HL-60 (cell line): ENCODE measurements around the gene ZBTB7B.

Experiments used
- DNase-seq, 2 experiments: peaks; one replicate each; pipeline ENCODE4 v3.0.0-alpha.2; 2010 to 2020; ENCODE audit warnings: low read depth in 1 of 2, low spot score in 1 of 2
- H3K27ac ChIP-seq: fragments of 250-450 bp; sonication (Bioruptor Pico); replicated peaks from 2 replicates; pipeline ENCODE4 v1.5.1; 2020; ENCODE audit warnings: mild to moderate bottlenecking, moderate library complexity
- H3K27me3 ChIP-seq: fragments of 250-450 bp; sonication (Bioruptor Pico); 2 replicates; pipeline ENCODE4 v1.5.1; 2021; ENCODE audit warnings: mild to moderate bottlenecking, moderate library complexity; ENCODE audit not compliant: insufficient read depth, poor library complexity, severe bottlenecking
- H3K4me3 ChIP-seq: replicated peaks from 2 replicates; pipeline ENCODE4 v1.5.1; 2011; ENCODE audit warnings: mild to moderate bottlenecking, control low read depth, low read length; ENCODE audit not compliant: insufficient read depth
- GABPA ChIP-seq: IDR thresholded peaks from 2 replicates; pipeline ENCODE4 v1.6.1; 2012; ENCODE audit warnings: low read depth
- POLR2AphosphoS5 ChIP-seq: IDR thresholded peaks from 2 replicates; pipeline ENCODE4 v1.6.1; 2012; ENCODE audit warnings: low read depth
- SPI1 ChIP-seq: IDR thresholded peaks from 2 replicates; pipeline ENCODE4 v1.6.1; 2012; ENCODE audit warnings: low read depth, mild to moderate bottlenecking, borderline replicate concordance
- TF ChIP-seq, protein P1 (sequence below): IDR thresholded peaks from one replicate; pipeline ENCODE4 v1.5.1; 2011; ENCODE audit warnings: low read length, control low read depth, inconsistent platforms; ENCODE audit not compliant: insufficient read depth
- TF ChIP-seq, protein P2 (sequence below): IDR thresholded peaks from 2 replicates; pipeline ENCODE4 v1.6.1; 2012; ENCODE audit warnings: low read depth; ENCODE audit not compliant: insufficient replicate concordance

The ZBTB7B gene

DNA sequence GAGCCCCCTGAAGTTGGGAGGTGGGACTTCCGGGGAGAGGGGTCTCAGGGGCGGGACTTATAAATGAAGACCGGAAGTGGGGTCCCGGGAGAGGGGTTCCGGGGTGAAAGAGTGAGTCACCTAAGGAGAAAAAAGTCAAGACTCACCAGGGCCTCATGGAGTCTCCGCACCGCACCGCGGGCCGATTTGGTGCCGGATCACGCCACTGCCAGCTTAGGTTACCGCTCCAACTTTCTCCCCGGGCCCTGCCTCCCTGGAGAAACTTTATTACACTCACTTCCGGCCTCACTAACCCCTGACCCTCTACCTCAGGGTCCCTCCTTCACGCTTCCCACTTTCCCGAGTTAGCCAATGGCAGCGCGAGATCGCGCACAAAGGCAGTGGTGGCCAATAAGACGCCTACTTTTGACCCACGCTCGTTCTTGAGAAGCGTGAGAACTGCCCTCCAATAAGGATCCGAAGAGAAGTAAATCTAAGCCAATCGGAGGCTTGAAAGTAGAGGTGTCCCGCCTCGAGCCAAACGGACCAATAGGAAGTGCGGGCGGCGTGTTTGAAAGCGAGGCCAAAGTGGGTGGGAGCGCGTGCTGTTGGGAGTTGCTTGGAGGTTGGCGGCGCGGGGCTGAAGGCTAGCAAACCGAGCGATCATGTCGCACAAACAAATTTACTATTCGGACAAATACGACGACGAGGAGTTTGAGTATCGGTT, 28.3 kb upstream of the ZBTB7B start, which contains the start of gene CKS1B:
Gene CKS1B, plus strand, starts transcription at position 580 of the 706 bp plus-strand sequence. Its CDS starts 65 bp downstream, at position 645.
- peak within 1 kb of the TSS; percentile 83 for H3K4me3 ChIP-seq
- H3K27ac ChIP-seq, result peak within 1 kb of the TSS; percentile 96
- TF ChIP-seq GABPA (peak; percentile 85), SPI1 (peak; percentile 29), POLR2AphosphoS5 (peak; percentile 96)
- TF ChIP-seq, protein P1, sequence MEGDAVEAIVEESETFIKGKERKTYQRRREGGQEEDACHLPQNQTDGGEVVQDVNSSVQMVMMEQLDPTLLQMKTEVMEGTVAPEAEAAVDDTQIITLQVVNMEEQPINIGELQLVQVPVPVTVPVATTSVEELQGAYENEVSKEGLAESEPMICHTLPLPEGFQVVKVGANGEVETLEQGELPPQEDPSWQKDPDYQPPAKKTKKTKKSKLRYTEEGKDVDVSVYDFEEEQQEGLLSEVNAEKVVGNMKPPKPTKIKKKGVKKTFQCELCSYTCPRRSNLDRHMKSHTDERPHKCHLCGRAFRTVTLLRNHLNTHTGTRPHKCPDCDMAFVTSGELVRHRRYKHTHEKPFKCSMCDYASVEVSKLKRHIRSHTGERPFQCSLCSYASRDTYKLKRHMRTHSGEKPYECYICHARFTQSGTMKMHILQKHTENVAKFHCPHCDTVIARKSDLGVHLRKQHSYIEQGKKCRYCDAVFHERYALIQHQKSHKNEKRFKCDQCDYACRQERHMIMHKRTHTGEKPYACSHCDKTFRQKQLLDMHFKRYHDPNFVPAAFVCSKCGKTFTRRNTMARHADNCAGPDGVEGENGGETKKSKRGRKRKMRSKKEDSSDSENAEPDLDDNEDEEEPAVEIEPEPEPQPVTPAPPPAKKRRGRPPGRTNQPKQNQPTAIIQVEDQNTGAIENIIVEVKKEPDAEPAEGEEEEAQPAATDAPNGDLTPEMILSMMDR, result no peak
- TF ChIP-seq, protein P2, sequence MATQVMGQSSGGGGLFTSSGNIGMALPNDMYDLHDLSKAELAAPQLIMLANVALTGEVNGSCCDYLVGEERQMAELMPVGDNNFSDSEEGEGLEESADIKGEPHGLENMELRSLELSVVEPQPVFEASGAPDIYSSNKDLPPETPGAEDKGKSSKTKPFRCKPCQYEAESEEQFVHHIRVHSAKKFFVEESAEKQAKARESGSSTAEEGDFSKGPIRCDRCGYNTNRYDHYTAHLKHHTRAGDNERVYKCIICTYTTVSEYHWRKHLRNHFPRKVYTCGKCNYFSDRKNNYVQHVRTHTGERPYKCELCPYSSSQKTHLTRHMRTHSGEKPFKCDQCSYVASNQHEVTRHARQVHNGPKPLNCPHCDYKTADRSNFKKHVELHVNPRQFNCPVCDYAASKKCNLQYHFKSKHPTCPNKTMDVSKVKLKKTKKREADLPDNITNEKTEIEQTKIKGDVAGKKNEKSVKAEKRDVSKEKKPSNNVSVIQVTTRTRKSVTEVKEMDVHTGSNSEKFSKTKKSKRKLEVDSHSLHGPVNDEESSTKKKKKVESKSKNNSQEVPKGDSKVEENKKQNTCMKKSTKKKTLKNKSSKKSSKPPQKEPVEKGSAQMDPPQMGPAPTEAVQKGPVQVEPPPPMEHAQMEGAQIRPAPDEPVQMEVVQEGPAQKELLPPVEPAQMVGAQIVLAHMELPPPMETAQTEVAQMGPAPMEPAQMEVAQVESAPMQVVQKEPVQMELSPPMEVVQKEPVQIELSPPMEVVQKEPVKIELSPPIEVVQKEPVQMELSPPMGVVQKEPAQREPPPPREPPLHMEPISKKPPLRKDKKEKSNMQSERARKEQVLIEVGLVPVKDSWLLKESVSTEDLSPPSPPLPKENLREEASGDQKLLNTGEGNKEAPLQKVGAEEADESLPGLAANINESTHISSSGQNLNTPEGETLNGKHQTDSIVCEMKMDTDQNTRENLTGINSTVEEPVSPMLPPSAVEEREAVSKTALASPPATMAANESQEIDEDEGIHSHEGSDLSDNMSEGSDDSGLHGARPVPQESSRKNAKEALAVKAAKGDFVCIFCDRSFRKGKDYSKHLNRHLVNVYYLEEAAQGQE, result peak; percentile 30
- DNase-seq, result peak; percentile 100
- no peaks in the 10 kb centered on the region for H3K27me3 ChIP-seq

DNA sequence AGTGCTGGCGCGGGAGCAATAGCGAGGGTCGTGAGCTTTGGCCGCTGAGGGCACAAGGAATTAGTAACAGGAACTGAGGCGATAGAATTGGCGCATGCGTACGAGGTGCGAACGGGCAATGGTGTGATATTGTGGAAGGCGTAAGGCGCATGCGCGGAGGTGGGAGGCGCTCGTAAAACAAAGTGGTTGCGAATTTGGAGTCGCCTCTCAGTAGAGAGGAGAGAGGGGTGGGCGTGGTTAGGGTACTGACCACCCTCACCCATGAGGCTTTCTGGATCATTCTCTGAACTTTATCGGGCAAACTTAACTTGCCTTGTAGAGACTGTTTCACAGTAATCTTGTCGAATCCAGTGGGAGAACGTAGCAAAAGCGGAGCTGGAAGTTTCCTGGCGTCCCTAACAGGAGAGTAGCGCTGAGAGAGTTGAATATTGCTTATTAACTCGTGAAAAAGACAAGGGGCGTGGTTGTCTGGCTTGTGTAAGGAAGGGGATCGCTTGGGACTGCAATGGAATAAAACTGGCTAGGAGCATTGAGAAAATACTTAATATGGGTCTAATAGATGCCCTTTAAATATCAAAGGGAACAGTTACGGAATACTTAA, 27.7 kb upstream of the ZBTB7B start:
- Histone ChIP-seq H3K4me3 (peak overlapping the region; percentile 83), H3K27me3 (no peaks in the 10 kb centered on the region), H3K27ac (peak overlapping the region; percentile 96)
- peak; percentile 92 to 95 for DNase-seq
- peak; percentile 59; the same call in 1 of the 2 replicates for TF ChIP-seq SPI1
- TF ChIP-seq POLR2AphosphoS5, result peak; percentile 49; the same call in 1 of the 2 replicates
- no peak for TF ChIP-seq GABPA
- TF ChIP-seq, protein P2, result no peak
- TF ChIP-seq, protein P1, result no peak

DNA sequence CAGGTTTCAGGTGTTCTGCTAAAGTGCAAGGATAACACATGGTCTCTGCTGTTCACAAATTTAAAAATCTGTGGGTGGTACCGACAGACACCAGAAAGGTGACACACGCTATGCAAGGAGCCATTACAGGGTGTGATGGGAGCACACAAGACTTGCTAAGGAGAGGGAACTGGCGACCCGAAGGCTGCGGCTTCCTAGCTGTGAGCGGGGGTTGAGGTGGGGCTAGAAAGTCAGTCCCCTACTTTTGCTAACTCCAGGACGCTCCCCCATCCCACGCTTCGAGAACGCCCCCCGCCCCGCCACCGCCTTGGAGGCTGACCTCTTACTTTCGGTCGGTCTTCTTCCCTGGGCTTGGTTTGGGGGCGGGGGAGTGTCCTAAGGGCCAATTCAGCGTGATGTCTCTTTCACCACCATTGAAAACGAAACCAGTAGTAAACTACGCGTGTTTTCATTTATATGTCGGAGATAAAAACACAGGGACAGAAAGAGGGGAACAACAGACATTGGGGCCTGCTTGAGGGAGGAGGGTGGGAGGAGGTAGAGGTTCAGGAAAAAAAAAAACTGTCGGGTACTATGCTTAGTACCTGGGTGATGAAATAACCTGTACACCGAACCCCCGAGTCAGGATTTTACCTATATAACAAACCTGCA, 27.1 kb upstream of the ZBTB7B start:
- Histone ChIP-seq H3K27me3 (no peaks in the 10 kb centered on the region), H3K4me3 (peak overlapping the region; percentile 83), H3K27ac (peak overlapping the region; percentile 96)
- TF ChIP-seq, protein P2, result no peak
- TF ChIP-seq POLR2AphosphoS5 (no peak), GABPA (no peak), SPI1 (no peak)
- TF ChIP-seq, protein P1, result no peak
- no peak for DNase-seq
